K562 (cell line): ENCODE results near the gene UGT1A6. TPM values are rescaled to one million over a fixed set of nuclear protein-coding genes. Genes with fewer than 3 reads are reported as not detected.

Experiments
- ATAC-seq: fragments of 200-7000 bp; cut with Tn5 transposase; 3 replicates; pipeline ENCODE4 v1.9.1; 2020; ENCODE audit warnings: moderate library complexity
- BruUV-seq: library from RNA; stranded (reverse); fragments of 400-500 nt; replicated peaks from 2 replicates; lab custom pipeline; 2021; lab: Mats Ljungman, UMichigan
- CTCF ChIA-PET: fragments of 300-600 bp; formaldehyde crosslinking; extraction: SDS; loops from one replicate; lab custom pipeline; 2021; ENCODE audit warnings: low intra/inter-chr PET ratio; lab: Yijun Ruan, JAX
- POLR2A ChIA-PET: fragments of 300-600, 350-650 bp; sonication (Branson Sonifier 250); formaldehyde crosslinking; extraction: SDS; loops from one replicate; lab custom pipeline; 2021; ENCODE audit warnings: antibody characterized with exemption, inconsistent platforms; lab: Yijun Ruan, JAX
- DNase-seq, 4 experiments: peaks; one replicate each; pipeline versions ENCODE4 v3.0.0 to v3.0.0-alpha.2; 2011 to 2018; ENCODE audit warnings: low spot score in 3 of 4, mixed read lengths in 3 of 4; ENCODE audit errors: extremely low read depth in 1 of 4
- FAIRE-seq: peaks from 2 replicates; lab custom pipeline; 2011; peaks lifted over from hg19 to GRCh38; lab: Jason Lieb, UNC
- H2AFZ ChIP-seq: 2 replicates; pipeline ENCODE4 v1.6.0; 2011; ENCODE audit warnings: low read depth, low read length, control low read depth, inconsistent platforms
- H3K27ac ChIP-seq: fragments of 200-600 bp; 3 replicates; pipeline ENCODE4 v1.8.0; 2011; ENCODE audit warnings: low read depth, mild to moderate bottlenecking, control low read depth, inconsistent platforms, low read length, moderate library complexity, mixed read lengths; ENCODE audit errors: extremely low read depth
- H3K27me3 ChIP-seq, 2 experiments: fragments of 300-600 bp in 1 of 2; 2 replicates in 1 of 2; 3 replicates in 1 of 2; pipeline versions ENCODE4 v1.6.0 to v1.8.0; 2011; ENCODE audit warnings: inconsistent platforms in 2 of 2, low read length in 2 of 2, mild to moderate bottlenecking in 1 of 2, mixed read lengths in 1 of 2, moderate library complexity in 1 of 2; ENCODE audit not compliant: control insufficient read depth in 2 of 2, insufficient read depth in 2 of 2
- H3K36me3 ChIP-seq: fragments of 300-600 bp; 3 replicates; pipeline ENCODE4 v1.8.0; 2011; ENCODE audit warnings: mild to moderate bottlenecking, low read length, inconsistent platforms; ENCODE audit not compliant: control insufficient read depth, insufficient read depth
- H3K4me1 ChIP-seq, 2 experiments: fragments of 200-600 bp in 1 of 2; replicated peaks in 1 of 2; 2 replicates in 1 of 2; 3 replicates in 1 of 2; pipeline versions ENCODE4 v1.5.1 to v1.8.0; 2011; ENCODE audit warnings: inconsistent platforms in 2 of 2, low read length in 2 of 2, mild to moderate bottlenecking in 1 of 2, mixed read lengths in 1 of 2, moderate library complexity in 1 of 2; ENCODE audit not compliant: control insufficient read depth in 2 of 2, insufficient read depth in 2 of 2
- H3K4me2 ChIP-seq: 2 replicates; pipeline ENCODE4 v1.6.1; 2011; ENCODE audit warnings: low read length, control low read depth, inconsistent platforms, mixed read lengths; ENCODE audit not compliant: insufficient read depth
- H3K4me3 ChIP-seq: fragments of 200-600 bp; sonication (generic), shearing (Covaris generic); 2 replicates; pipeline ENCODE4 v1.5.1; 2016; ENCODE audit warnings: control low read depth, inconsistent platforms
- H3K79me2 ChIP-seq: fragments of 200-600 bp; 3 replicates; pipeline ENCODE4 v1.8.0; 2011; ENCODE audit warnings: low read length, inconsistent platforms; ENCODE audit not compliant: control insufficient read depth, insufficient read depth
- H3K9ac ChIP-seq, 2 experiments: 2 replicates each; pipeline versions ENCODE4 v1.6.0 to v1.6.1; 2011; ENCODE audit warnings: low read depth in 2 of 2, low read length in 2 of 2, control low read depth in 1 of 2, inconsistent platforms in 1 of 2, mild to moderate bottlenecking in 1 of 2, mixed read lengths in 1 of 2; ENCODE audit not compliant: insufficient read depth in 1 of 2
- H3K9me1 ChIP-seq: one replicate; pipeline ENCODE4 v1.6.0; 2011; ENCODE audit warnings: inconsistent platforms, mild to moderate bottlenecking, low read length, moderate library complexity; ENCODE audit not compliant: control insufficient read depth, insufficient read depth
- H3K9me3 ChIP-seq: replicated peaks from 2 replicates; pipeline ENCODE4 v1.5.1; 2011; ENCODE audit warnings: low read depth, low read length, inconsistent platforms; ENCODE audit not compliant: control insufficient read depth, insufficient read depth
- H4K20me1 ChIP-seq: replicated peaks from 2 replicates; pipeline ENCODE4 v1.6.1; 2011; ENCODE audit warnings: low read length, inconsistent platforms, mixed read lengths; ENCODE audit not compliant: control insufficient read depth, insufficient read depth
- ARID4B ChIP-seq: sonication (generic); formaldehyde crosslinking; IDR thresholded peaks from 2 replicates; pipeline ENCODE4 v1.8.0; 2022; ENCODE audit warnings: mild to moderate bottlenecking, missing genetic modification reagents
- CTBP1 ChIP-seq: fragments of 450-650 bp; IDR thresholded peaks from 2 replicates; pipeline ENCODE4 v1.6.1; 2016; ENCODE audit warnings: borderline replicate concordance
- ETV1 ChIP-seq: fragments of 450-650 bp; conservative IDR thresholded peaks from 2 replicates; pipeline ENCODE4 v1.6.1; 2016; ENCODE audit warnings: missing genetic modification characterization, control low read depth, low read depth, missing compliant biosample characterization
- FOXM1 ChIP-seq, 2 experiments: fragments of 450-650 bp in 1 of 2; sonication (generic) in 1 of 2; formaldehyde crosslinking in 1 of 2; IDR thresholded peaks; 2 replicates each; pipeline versions ENCODE4 v1.6.1 to v1.9.0; 2017 to 2022; ENCODE audit warnings: low read depth in 2 of 2, mild to moderate bottlenecking in 2 of 2, missing genetic modification reagents in 1 of 2, moderate library complexity in 1 of 2
- ILF3 ChIP-seq: fragments of 450-650 bp; IDR thresholded peaks from 2 replicates; pipeline ENCODE4 v1.6.1; 2018; ENCODE audit warnings: antibody characterized with exemption, mild to moderate bottlenecking, moderate library complexity, borderline replicate concordance
- LCOR ChIP-seq: sonication (generic); formaldehyde crosslinking; IDR thresholded peaks from 2 replicates; pipeline ENCODE4 v1.8.0; 2022; ENCODE audit warnings: mild to moderate bottlenecking, missing genetic modification reagents
- MAX ChIP-seq: sonication (generic); formaldehyde crosslinking; IDR thresholded peaks from 2 replicates; pipeline ENCODE4 v1.9.0; 2022; ENCODE audit warnings: mild to moderate bottlenecking, missing genetic modification reagents
- RAD51 ChIP-seq: fragments of 450-650 bp; IDR thresholded peaks from 2 replicates; pipeline ENCODE4 v1.7.1; 2016; ENCODE audit warnings: low read depth, mild to moderate bottlenecking, borderline replicate concordance
- SNIP1 ChIP-seq: fragments of 450-650 bp; IDR thresholded peaks from 2 replicates; pipeline ENCODE4 v1.7.1; 2017; ENCODE audit warnings: low read depth, mild to moderate bottlenecking
- TCF7 ChIP-seq: sonication (generic); IDR thresholded peaks from 2 replicates; pipeline ENCODE4 v1.6.1; 2016; ENCODE audit warnings: antibody characterized with exemption, borderline replicate concordance
- TRIM25 ChIP-seq: fragments of 450-650 bp; IDR thresholded peaks from 2 replicates; pipeline ENCODE4 v1.7.0; 2016; ENCODE audit warnings: borderline replicate concordance
- ZBTB7A ChIP-seq: IDR thresholded peaks from 2 replicates; pipeline ENCODE4 v1.6.1; 2011; ENCODE audit warnings: low read depth, mild to moderate bottlenecking, low read length, moderate library complexity, borderline replicate concordance; ENCODE audit not compliant: control insufficient read depth
- ZC3H8 ChIP-seq: fragments of 450-650 bp; IDR thresholded peaks from 2 replicates; pipeline ENCODE4 v1.6.1; 2017
- ZHX1 ChIP-seq: fragments of 150-350 bp; conservative IDR thresholded peaks from 2 replicates; pipeline ENCODE4 v1.6.1; 2014; ENCODE audit warnings: low read length
- WGBS: fragments of 100-300 bp; shearing (Covaris generic); methylation state at CpG from one replicate; pipeline ENCODE4 v1.1.6; 2016; ENCODE audit warnings: low coverage, mixed read lengths; ENCODE audit not compliant: insufficient coverage; ENCODE audit errors: missing lambda C conversion rate; 5-methylcytosine and 5-hydroxymethylcytosine counted together
- in situ Hi-C: fragments of 300-500 bp; cut with MboI; formaldehyde crosslinking; loops from 4 replicates; pipeline ENCODE4 v1.15.0; 2018; ENCODE audit warnings: inconsistent platforms, mixed read lengths
- intact Hi-C: fragments of 100-400 bp; cut with micrococcal nuclease; formaldehyde crosslinking; loops from 2 replicates; pipeline ENCODE4 v1.14.2; 2022
- polyA plus RNA-seq, 8 experiments: library from polyadenylated mRNA; depleted of rRNA in 4 of 8; stranded (reverse) in 5 of 8; unstranded in 3 of 8; fragments of >200 nt; fragmentation: Nextera tagmentation in 2 of 8; fragmentation: Illumina TruSeq in 1 of 8; extraction: Ambion mirVana in 2 of 8; extraction: Trizol in 1 of 8; gene quantifications; 2 replicates each; pipeline versions ENCODE4 v1.2.1 to v1.2.3, GENCODE V29; 2011 to 2014; ENCODE audit warnings: inconsistent platforms in 1 of 8, missing spikeins in 1 of 8
- total RNA-seq, 7 experiments: library from RNA; depleted of rRNA in 6 of 7; stranded (reverse); fragments of >200 nt in 6 of 7; fragmentation: Illumina TruSeq in 2 of 7; extraction: Trizol in 2 of 7; gene quantifications; 2 replicates each; pipeline versions ENCODE4 v1.2.1 to v1.2.3, GENCODE V29; 2011 to 2021; ENCODE audit warnings: low replicate concordance in 1 of 7

Gene UGT1A6
- total and polyA plus RNA-seq, 9 of the 15 experiments (the other 6 are each of a cell fraction or from before 2014, with no cell fraction given): not detected

GRCh38 chr2:233815861-233816260 lies 123.2 kb downstream of the UGT1A6 start:
- Histone ChIP-seq H3K27me3 (peaks cover 0 to 36% of the 10 kb centered on the region in 2 experiments; a peak in 3 of 5 replicates), H4K20me1 (no peaks in the 10 kb centered on the region; the same call in 1 of the 2 replicates), H3K9me3 (no peaks in the 10 kb centered on the region), H3K9me1 (no peaks in the 10 kb centered on the region), H3K27ac (no peak overlapping the region), H3K9ac (no peak overlapping the region), H3K4me3 (no peak overlapping the region), H3K79me2 (no peaks in the 10 kb centered on the region), H2AFZ (no peak overlapping the region), H3K4me1 (no peaks in the 10 kb centered on the region; a peak in 1 of 5 replicates), H3K36me3 (no peaks in the 10 kb centered on the region), H3K4me2 (no peak overlapping the region)
- ATAC-seq (no peak), DNase-seq (no peak), FAIRE-seq (no peak)
- ChIA-PET CTCF (no interaction called here), POLR2A (no interaction called here)
- WGBS: 3% methylated on average over 5 of the region's 6 CpGs
- in situ Hi-C loops (no loop called here), intact Hi-C loops (no loop called here)
- no TSS peak for BruUV-seq
- TF ChIP-seq MAX (CRISPR knock-in tag) (no peak), ARID4B (CRISPR knock-in tag) (no peak), FOXM1 (IDR thresholded peaks at IDR 0.05; ENCODE audit: low read depth) (no peak), FOXM1 (CRISPR knock-in tag; IDR thresholded peaks at IDR 0.05; ENCODE audit: low read depth) (no peak), RAD51 (no peak), ZBTB7A (no peak), ETV1 (tag) (no peak), CTBP1 (no peak), ZHX1 (no peak), ILF3 (no peak), LCOR (CRISPR knock-in tag) (no peak), ZC3H8 (no peak), TRIM25 (no peak), TCF7 (no peak), SNIP1 (no peak)
